Loucy (cell line): Measurements from ENCODE around the gene HBQ1.

Experiments used
- EZH2phosphoT487 ChIP-seq: fragments of 200-600 bp; IDR thresholded peaks from 2 replicates; pipeline ENCODE4 v1.6.1; 2018; ENCODE audit warnings: antibody characterized with exemption, mild to moderate bottlenecking, moderate library complexity, borderline replicate concordance
- TF ChIP-seq, protein P1 (sequence below): fragments of 200-600 bp; sonication (generic); conservative IDR thresholded peaks from 2 replicates; pipeline ENCODE4 v1.5.1; 2014; ENCODE audit warnings: mild to moderate bottlenecking, antibody characterized with exemption, low read length

- TF ChIP-seq, protein P1, sequence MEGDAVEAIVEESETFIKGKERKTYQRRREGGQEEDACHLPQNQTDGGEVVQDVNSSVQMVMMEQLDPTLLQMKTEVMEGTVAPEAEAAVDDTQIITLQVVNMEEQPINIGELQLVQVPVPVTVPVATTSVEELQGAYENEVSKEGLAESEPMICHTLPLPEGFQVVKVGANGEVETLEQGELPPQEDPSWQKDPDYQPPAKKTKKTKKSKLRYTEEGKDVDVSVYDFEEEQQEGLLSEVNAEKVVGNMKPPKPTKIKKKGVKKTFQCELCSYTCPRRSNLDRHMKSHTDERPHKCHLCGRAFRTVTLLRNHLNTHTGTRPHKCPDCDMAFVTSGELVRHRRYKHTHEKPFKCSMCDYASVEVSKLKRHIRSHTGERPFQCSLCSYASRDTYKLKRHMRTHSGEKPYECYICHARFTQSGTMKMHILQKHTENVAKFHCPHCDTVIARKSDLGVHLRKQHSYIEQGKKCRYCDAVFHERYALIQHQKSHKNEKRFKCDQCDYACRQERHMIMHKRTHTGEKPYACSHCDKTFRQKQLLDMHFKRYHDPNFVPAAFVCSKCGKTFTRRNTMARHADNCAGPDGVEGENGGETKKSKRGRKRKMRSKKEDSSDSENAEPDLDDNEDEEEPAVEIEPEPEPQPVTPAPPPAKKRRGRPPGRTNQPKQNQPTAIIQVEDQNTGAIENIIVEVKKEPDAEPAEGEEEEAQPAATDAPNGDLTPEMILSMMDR = no peak
- TF ChIP-seq EZH2phosphoT487 = no peak
Measured at GRCh38 chr16:228151-228851, 48.0 kb downstream of the HBQ1 start.
